Hepatic stellate cell (primary cell): ENCODE data around the gene GPR39.

Source experiments
- DNase-seq: peaks from one replicate; pipeline ENCODE4 v3.0.0; 2011; ENCODE audit warnings: low spot score

GPR39 gene

GRCh38 chr2:132605236-132606180, 188.9 kb downstream of the GPR39 start:
- no peak for DNase-seq

GRCh38 chr2:132606649-132607048, 190.0 kb downstream of the GPR39 start:
- DNase-seq: no peak

- no peak for DNase-seq
Measured at GRCh38 chr2:132607426-132608090, 191.0 kb downstream of the GPR39 start.

DNA sequence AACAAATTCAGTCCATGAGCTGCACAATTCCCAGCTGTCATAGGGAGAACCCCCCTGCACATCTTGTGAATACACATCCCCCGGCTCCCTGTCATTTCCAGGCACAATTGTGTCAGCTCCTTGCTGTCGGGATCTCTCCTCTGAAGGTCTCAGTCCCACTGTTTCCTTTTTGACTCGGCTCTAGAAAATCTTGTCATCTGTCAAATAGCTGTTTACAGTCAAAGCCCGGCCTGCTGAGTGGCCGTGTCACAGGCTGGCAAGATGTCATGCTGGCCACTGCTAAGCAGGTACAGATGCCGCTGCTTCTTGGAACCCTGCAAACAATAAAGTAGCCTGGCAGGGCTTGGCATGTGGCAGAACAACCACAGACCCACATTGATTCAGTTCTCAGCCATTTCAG, 191.7 kb downstream of the GPR39 start:
- no peak for DNase-seq

GRCh38 chr2:132609101-132609890, 192.7 kb downstream of the GPR39 start:
- DNase-seq: no peak

DNA sequence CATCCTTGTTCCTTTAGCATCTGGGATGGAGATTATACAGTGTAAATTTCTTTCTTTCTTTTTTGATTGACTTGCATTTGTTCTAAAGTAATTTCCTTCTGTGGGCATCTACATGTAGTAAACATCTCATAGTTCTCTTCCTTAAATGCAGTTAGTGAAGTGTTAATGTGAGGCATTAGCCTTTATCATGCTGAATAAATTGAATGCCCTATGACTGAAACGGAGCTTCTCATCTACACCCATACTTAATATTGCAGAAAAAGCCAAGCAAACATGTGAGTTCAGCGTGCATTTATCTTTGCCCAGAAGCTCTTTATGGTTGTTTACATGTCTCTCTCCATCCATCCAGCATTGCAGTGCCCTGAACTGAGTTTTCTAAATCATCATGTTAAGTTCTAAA, 195.1 kb downstream of the GPR39 start:
- DNase-seq: no peak

- no peak for DNase-seq
Measured at GRCh38 chr2:132615329-132616085, 198.9 kb downstream of the GPR39 start.

GRCh38 chr2:132617989-132618388, 201.4 kb downstream of the GPR39 start:
- DNase-seq: no peak

DNA sequence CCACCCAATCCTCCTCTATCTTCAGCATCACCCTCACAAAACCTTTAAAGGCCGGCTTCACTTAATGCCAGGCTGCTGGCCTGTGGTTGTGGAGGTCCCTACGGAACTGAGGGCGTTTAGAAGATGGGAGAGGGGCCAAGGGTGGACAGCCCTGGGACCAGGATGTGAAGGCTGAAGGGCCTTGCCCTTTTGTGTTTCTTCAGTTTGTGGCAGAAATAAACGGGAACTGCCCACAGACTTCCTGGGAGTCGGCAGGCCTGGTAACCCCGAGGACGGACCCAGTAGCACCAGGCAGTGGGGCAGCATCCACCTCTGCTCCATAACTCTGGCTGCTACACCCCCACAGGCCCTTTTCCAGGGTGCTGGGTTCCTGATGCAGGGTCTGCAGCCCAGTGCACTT, 202.1 kb downstream of the GPR39 start:
- DNase-seq: no peak

DNA sequence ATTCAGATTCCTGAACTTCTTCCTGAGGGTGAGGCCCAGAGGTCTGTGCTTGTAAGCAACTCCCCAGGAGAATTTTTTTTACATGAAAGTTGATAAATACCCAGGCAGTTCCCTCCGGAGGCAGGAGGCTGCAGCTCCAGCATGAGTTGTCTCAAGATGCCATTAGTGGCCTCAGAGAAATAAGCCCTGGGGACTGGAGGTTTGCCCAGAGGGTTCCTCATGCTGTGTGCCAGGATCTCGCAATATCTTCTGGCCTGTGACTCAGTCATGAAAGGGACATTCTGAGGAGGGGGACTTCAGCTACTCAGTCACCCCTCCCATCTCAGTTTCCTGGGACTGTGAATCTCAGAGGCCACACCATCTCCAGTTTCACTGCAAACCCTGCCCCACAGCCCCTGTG, 203.5 kb downstream of the GPR39 start:
- DNase-seq: no peak

DNA sequence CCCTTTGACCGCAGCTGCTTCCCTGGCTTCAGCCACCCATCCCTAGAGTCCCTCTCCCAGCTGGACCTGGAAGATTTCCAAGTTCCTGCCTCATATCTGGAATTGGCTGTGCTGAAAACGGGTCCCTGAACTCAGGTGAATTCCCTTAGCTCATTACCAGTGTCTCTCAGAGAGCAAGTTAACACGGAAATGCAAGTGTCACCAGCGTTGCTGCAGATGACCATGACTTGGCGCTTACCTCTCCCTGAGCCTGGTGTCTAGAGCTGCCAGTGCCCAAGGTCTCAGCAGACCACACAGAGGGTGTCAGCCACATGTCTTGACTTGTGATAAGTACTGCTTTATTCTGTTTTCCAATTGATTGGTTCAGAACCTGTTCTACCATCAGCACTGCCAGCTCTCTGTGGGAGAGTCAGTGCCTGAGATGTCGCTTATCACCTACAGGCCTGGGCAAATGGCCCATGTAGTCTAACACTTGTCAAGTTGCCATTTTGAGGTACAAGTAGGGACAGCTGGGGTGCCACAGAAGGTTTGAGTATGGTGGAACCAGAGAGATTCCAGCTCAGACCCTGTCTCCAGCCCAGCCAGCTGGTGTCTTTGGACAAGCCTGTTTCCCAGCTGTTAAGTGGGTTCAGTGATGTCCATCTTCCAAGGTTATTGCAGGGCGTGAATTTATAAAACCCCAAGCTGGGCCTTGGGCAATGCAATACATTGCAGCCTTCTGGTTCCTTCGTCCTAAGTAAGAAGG, 204.7 kb downstream of the GPR39 start:
- no peak for DNase-seq

GRCh38 chr2:132623096-132623839, 206.7 kb downstream of the GPR39 start:
- DNase-seq: no peak

GRCh38 chr2:132627536-132627935, 210.9 kb downstream of the GPR39 start:
- no peak for DNase-seq

- DNase-seq: no peak
Measured at GRCh38 chr2:132632000-132632649, 215.5 kb downstream of the GPR39 start.

GRCh38 chr2:132633635-132634034, 217.0 kb downstream of the GPR39 start:
- DNase-seq: no peak

DNA sequence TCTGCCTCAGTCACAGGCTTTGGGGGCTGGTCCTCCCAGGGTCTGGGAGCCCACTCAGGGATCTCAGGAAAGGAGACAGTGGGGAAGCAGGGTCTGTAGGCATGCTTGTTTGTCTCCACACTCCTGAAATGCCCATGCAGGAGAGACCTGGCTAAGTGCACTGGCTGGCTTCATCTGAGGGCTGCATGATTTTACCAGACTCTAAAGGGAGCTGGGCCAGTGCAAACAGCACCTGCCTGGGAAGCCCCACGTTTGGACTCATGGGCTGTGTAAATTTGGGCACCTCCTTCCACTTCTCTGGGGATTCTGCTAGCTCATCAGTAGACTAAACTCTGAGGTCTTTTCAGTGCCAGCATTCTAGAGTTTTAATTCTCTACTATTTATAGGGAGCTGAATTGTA, 219.7 kb downstream of the GPR39 start:
- no peak for DNase-seq

DNA sequence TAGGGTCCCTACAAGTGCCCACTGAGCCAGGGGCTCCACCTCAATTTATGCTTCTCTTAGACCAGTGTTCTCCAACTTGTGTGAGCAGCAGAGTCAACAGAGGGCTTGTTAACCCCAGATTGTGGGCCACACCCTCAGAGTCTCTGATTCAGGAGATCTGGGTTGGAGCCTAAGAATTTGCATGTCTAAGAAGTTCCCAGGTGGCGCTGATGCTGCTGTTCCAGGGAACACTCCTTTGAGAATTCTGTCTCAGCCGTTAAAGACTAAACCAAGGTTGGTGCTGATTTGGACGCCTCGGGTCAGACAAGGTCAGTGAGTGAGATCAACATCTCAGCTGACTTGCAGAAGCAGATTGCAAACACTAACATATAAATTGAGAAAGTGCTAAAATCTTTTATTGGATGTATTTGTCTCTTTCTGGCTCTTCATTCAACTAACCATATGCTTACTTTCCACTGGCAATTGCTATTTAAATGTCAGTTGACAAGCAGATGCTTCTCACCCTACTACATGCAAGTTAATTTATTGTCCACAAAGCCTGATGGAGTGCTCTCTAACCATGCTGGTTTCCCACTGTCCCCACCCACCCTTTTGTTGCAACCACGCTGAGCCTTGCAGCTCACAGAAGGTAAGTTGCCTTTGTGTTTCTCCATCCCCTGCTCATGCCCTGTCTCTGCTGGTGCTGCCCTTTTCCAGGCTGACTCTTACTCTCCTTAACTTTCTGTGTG, 221.9 kb downstream of the GPR39 start:
- no peak for DNase-seq

DNA sequence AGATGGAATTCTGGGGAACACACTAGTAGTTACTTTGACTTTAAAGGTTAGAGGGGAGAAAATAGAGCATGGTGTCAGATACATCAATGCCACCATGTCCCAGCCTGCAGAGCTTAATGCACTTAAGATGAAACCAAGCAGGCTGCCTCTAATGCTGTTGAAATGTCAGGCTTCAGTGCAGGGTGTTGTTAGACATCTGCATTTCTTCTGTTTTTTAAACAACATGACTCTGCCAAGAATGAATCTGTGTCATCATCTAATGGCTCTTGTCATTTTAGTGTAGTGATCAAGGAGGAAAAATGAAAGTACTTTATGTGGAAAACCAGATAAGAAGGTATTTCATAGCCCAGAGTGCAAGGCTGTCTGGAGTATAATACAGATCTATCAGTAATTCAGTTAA, 223.5 kb downstream of the GPR39 start:
- DNase-seq: no peak

GRCh38 chr2:132641819-132642218, 225.2 kb downstream of the GPR39 start:
- no peak for DNase-seq
